Measurements from ENCODE around the gene SLC5A5. TPM values are rescaled to one million over a fixed set of nuclear protein-coding genes. Genes with fewer than 3 reads are reported as not detected.

The SLC5A5 gene
- total RNA-seq, 1 donor from 2014 or later = not detected

DNA sequence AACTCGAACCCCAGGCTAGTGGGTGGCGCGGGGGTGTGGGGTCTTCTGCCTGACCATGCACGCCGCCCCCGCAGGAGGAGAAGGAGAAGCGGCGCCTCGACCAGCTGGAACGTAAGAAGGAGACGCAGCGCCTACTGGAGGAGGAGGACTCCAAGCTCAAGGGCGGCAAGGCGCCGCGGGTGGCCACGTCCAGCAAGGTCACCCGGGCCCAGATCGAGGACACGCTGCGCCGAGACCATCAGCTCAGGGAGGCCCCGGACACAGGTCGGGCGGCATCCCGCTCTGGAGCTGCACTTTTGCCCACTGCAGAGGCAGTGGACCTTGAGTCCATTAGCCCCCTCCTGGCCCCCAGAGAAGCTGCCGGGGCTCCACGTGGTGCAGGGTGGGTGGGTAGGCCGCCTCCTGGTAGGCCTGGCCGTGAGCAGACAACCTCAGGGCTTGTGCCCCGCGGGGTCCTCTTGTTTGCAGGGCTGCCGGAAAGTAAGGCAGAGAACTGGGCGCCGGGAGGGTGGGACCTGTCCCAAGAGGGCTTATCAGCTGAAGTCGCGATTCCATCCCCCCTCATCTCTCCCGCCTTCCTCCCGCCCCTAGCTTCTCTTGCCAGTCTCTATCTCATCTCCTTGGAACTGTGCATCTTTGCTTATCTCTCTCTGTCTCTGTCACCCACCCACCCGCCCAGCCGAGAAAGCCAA lies 71.0 kb downstream of the SLC5A5 start:
- no peaks in the 10 kb centered on the region for H3K9me3 Mint-ChIP-seq (ENCODE audit: unreplicated experiment)
- no peak overlapping the region for H3K27ac Mint-ChIP-seq (ENCODE audit: unreplicated experiment)
- TF ChIP-seq, protein P1, sequence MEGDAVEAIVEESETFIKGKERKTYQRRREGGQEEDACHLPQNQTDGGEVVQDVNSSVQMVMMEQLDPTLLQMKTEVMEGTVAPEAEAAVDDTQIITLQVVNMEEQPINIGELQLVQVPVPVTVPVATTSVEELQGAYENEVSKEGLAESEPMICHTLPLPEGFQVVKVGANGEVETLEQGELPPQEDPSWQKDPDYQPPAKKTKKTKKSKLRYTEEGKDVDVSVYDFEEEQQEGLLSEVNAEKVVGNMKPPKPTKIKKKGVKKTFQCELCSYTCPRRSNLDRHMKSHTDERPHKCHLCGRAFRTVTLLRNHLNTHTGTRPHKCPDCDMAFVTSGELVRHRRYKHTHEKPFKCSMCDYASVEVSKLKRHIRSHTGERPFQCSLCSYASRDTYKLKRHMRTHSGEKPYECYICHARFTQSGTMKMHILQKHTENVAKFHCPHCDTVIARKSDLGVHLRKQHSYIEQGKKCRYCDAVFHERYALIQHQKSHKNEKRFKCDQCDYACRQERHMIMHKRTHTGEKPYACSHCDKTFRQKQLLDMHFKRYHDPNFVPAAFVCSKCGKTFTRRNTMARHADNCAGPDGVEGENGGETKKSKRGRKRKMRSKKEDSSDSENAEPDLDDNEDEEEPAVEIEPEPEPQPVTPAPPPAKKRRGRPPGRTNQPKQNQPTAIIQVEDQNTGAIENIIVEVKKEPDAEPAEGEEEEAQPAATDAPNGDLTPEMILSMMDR (IDR thresholded peaks at IDR 0.05) = no peak
- H3K27me3 Mint-ChIP-seq (ENCODE audit: unreplicated experiment) = no peaks in the 10 kb centered on the region
- no peak overlapping the region for H3K4me3 Mint-ChIP-seq (ENCODE audit: unreplicated experiment)
- DNase-seq (ENCODE audit: extremely low spot score, unreplicated experiment) = peak; percentile 84
- peaks cover 8% of the 10 kb centered on the region for H3K4me1 Mint-ChIP-seq (ENCODE audit: unreplicated experiment)
- H3K36me3 Mint-ChIP-seq (ENCODE audit: unreplicated experiment) = no peaks in the 10 kb centered on the region

- Mint-ChIP-seq H3K27me3 (ENCODE audit: unreplicated experiment) (no peaks in the 10 kb centered on the region), H3K4me3 (ENCODE audit: unreplicated experiment) (no peak overlapping the region), H3K27ac (ENCODE audit: unreplicated experiment) (no peak overlapping the region), H3K36me3 (ENCODE audit: unreplicated experiment) (no peaks in the 10 kb centered on the region), H3K9me3 (ENCODE audit: unreplicated experiment) (no peaks in the 10 kb centered on the region), H3K4me1 (ENCODE audit: unreplicated experiment) (peaks cover 9% of the 10 kb centered on the region)
- no peak for DNase-seq (ENCODE audit: extremely low spot score, unreplicated experiment)
- TF ChIP-seq, protein P1 (IDR thresholded peaks at IDR 0.05) = no peak
Observed at GRCh38 chr19:17943274-17944221, 71.8 kb downstream of the SLC5A5 start.

- Mint-ChIP-seq H3K27me3 (ENCODE audit: unreplicated experiment) (peaks cover 3% of the 10 kb centered on the region), H3K4me3 (ENCODE audit: unreplicated experiment) (no peak overlapping the region), H3K9me3 (ENCODE audit: unreplicated experiment) (no peaks in the 10 kb centered on the region), H3K27ac (ENCODE audit: unreplicated experiment) (no peak overlapping the region), H3K36me3 (ENCODE audit: unreplicated experiment) (no peaks in the 10 kb centered on the region), H3K4me1 (ENCODE audit: unreplicated experiment) (peaks cover 14% of the 10 kb centered on the region)
- no peak for DNase-seq (ENCODE audit: extremely low spot score, unreplicated experiment)
- TF ChIP-seq, protein P1 (IDR thresholded peaks at IDR 0.05) = no peak
Observed at GRCh38 chr19:17944301-17944700, 72.6 kb downstream of the SLC5A5 start.

Other genes starting within 250 kb of the SLC5A5 start
- 1.3 and 1.6 TPM in 2 replicates for gene UNC13A, start 183.6 kb upstream of the SLC5A5 start, total RNA-seq
- 56.5 and 63.1 TPM in 2 replicates for gene MAP1S, start 152.5 kb upstream of the SLC5A5 start, total RNA-seq
- 0.56 and 1.0 TPM in 2 replicates for gene FCHO1, start 120.5 kb upstream of the SLC5A5 start, total RNA-seq
- gene B3GNT3, start 76.8 kb upstream of the SLC5A5 start, total RNA-seq = not detected in 2 replicates
- gene INSL3, start 50.4 kb upstream of the SLC5A5 start, total RNA-seq = not detected in 2 replicates
- 1.6 and 1.8 TPM in 2 replicates for gene JAK3, start 24.0 kb upstream of the SLC5A5 start, total RNA-seq
- gene RPL18A, start 12.0 kb upstream of the SLC5A5 start, total RNA-seq = 1,671 and 1,710 TPM in 2 replicates
- gene CCDC124, start 61.1 kb downstream of the SLC5A5 start, total RNA-seq = 81.9 and 84.9 TPM in 2 replicates
- not detected in 2 replicates for gene KCNN1, start 95.2 kb downstream of the SLC5A5 start, total RNA-seq
- gene ARRDC2, start 136.2 kb downstream of the SLC5A5 start, total RNA-seq = 15.4 and 19.8 TPM in 2 replicates
- gene IL12RB1, start 215.0 kb downstream of the SLC5A5 start, total RNA-seq = 0.50 and 0.51 TPM in 2 replicates
- 7.6 and 8.0 TPM in 2 replicates for gene MAST3, start 225.8 kb downstream of the SLC5A5 start, total RNA-seq

Data from osteocyte (in vitro differentiated cells).